Measurements from ENCODE around the gene RHOT2. TPM values are rescaled to one million over a fixed set of nuclear protein-coding genes. Genes with fewer than 3 reads are reported as not detected.
A peak's percentile ranks its signal among the peaks of the same experiment; 100 is the strongest.
"Not testable (repeated sequence)": the region's sequence is repeated elsewhere in the genome, so short reads cannot be mapped to it uniquely, and the experiment has no call there.

The RHOT2 gene
- total and polyA plus RNA-seq, 2 experiments from 2014 or later: 129 to 163 TPM

DNA sequence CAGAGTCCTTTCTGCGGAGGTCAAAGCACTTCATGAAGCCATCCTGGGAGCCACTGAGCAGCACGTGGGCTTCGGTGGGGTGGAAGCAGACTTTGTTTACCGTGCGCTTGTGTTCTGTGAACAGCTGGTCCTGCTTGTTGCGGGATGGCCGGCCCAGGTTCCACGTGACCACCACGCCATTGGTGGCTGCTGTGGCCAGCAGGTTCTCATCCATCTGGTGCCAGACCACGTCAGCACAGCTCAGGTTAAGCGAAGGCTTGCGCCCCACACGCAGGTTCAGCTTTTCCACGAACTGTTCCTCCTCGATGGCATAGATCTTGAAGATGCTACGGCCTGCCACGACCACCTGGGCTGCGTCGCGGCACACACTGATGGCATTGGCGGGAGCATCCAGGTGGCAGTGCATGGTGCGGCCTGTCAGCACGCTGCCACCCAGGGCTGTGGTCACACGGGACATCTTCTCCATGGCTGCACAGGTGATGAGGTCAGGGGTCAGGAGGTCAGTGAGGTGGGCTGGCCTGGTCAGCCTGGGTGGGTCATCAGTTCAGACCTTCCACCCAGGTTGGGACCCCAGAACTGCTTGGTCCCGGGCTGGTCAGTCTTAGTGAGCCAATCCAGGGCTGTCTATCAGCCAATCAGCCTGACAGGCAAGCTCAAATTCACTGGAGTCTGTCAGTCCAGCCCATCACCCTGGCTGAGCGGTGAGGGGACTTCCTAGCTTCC, 21.4 kb downstream of the RHOT2 start:
- peaks cover 10% of the 10 kb centered on the region for H3K36me3 Mint-ChIP-seq (ENCODE audit: low read depth)
- TF ChIP-seq ZNF462 (CRISPR knock-in tag; IDR thresholded peaks at IDR 0.05) (no peak), ETS1 (IDR thresholded peaks at IDR 0.05) (no peak), ZNF114 (CRISPR knock-in tag; IDR thresholded peaks at IDR 0.05) (no peak), STAT1 (IDR thresholded peaks at IDR 0.05; ENCODE audit: unreplicated experiment) (no peak), ZNF331 (CRISPR knock-in tag; IDR thresholded peaks at IDR 0.05; ENCODE audit: low read depth) (no peak), CREB1 (CRISPR knock-in tag; IDR thresholded peaks at IDR 0.05; ENCODE audit: low read depth) (no peak), JUNB (IDR thresholded peaks at IDR 0.05; ENCODE audit: unreplicated experiment) (no peak), EZH2phosphoT487 (IDR thresholded peaks at IDR 0.05; ENCODE audit: unreplicated experiment) (no peak), NANOG (IDR thresholded peaks at IDR 0.05; ENCODE audit: borderline replicate concordance) (no peak), POLR2AphosphoS5 (IDR thresholded peaks at IDR 0.05; ENCODE audit: low read depth) (no peak), EZH2 (IDR thresholded peaks at IDR 0.05; ENCODE audit: low read depth, unreplicated experiment) (no peak)
- TF ChIP-seq, protein P1, sequence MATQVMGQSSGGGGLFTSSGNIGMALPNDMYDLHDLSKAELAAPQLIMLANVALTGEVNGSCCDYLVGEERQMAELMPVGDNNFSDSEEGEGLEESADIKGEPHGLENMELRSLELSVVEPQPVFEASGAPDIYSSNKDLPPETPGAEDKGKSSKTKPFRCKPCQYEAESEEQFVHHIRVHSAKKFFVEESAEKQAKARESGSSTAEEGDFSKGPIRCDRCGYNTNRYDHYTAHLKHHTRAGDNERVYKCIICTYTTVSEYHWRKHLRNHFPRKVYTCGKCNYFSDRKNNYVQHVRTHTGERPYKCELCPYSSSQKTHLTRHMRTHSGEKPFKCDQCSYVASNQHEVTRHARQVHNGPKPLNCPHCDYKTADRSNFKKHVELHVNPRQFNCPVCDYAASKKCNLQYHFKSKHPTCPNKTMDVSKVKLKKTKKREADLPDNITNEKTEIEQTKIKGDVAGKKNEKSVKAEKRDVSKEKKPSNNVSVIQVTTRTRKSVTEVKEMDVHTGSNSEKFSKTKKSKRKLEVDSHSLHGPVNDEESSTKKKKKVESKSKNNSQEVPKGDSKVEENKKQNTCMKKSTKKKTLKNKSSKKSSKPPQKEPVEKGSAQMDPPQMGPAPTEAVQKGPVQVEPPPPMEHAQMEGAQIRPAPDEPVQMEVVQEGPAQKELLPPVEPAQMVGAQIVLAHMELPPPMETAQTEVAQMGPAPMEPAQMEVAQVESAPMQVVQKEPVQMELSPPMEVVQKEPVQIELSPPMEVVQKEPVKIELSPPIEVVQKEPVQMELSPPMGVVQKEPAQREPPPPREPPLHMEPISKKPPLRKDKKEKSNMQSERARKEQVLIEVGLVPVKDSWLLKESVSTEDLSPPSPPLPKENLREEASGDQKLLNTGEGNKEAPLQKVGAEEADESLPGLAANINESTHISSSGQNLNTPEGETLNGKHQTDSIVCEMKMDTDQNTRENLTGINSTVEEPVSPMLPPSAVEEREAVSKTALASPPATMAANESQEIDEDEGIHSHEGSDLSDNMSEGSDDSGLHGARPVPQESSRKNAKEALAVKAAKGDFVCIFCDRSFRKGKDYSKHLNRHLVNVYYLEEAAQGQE (IDR thresholded peaks at IDR 0.05; ENCODE audit: unreplicated experiment): no peak
- ATAC-seq: no peak

GRCh38 chr16:691242-691641, 23.3 kb downstream of the RHOT2 start:
- H3K36me3 ChIP-seq (ENCODE audit: insufficient read depth); H3K79me2 ChIP-seq (replicated peaks; ENCODE audit: insufficient read depth); H3K36me3 Mint-ChIP-seq (ENCODE audit: low read depth); H3F3A ChIP-seq (replicated peaks; ENCODE audit: low read depth); H3K27ac Mint-ChIP-seq; H3K9me3 Mint-ChIP-seq; H4K20me1 ChIP-seq (replicated peaks; ENCODE audit: insufficient read depth); ATAC-seq; H2AFZ ChIP-seq; H3K27ac ChIP-seq (ENCODE audit: low read depth); H3K4me1 Mint-ChIP-seq; H3K9me2 ChIP-seq (ENCODE audit: insufficient read depth); H3K4me1 ChIP-seq (ENCODE audit: insufficient read depth); H3K4me3 ChIP-seq; H3K4me2 ChIP-seq; DNase-seq (ENCODE audit: low spot score): not testable (repeated sequence)
- H3K27me3 Mint-ChIP-seq (ENCODE audit: insufficient read depth, low read depth, poor library complexity): peaks cover 34% of the 10 kb centered on the region
- peaks cover 52% of the 10 kb centered on the region for H3K27me3 ChIP-seq (ENCODE audit: insufficient read depth)
- H3K4me3 Mint-ChIP-seq: peak overlapping the region; percentile 87; the same call in 1 of the 3 replicates

More for the DNA sequence above, 21.4 kb downstream of the RHOT2 start:
- H3K9me3 Mint-ChIP-seq: no peaks in the 10 kb centered on the region; the same call in 1 of the 3 replicates
- no peaks in the 10 kb centered on the region; the same call in 1 of the 3 replicates for H3K4me1 Mint-ChIP-seq
- no peaks in the 10 kb centered on the region; the same call in 1 of the 2 replicates for H3K79me2 ChIP-seq (replicated peaks; ENCODE audit: insufficient read depth)
- H3K27ac Mint-ChIP-seq: peak overlapping the region; percentile 82; the same call in 1 of the 2 replicates
- H3K4me2 ChIP-seq: peak overlapping the region; percentile 99
- H3K9me2 ChIP-seq (ENCODE audit: insufficient read depth): no peaks in the 10 kb centered on the region
- peak overlapping the region; percentile 95 for H3K4me3 ChIP-seq
- no peaks in the 10 kb centered on the region for H3K36me3 ChIP-seq (ENCODE audit: insufficient read depth)
- no peaks in the 10 kb centered on the region for H3K4me1 ChIP-seq (ENCODE audit: insufficient read depth)
- H3F3A ChIP-seq (replicated peaks; ENCODE audit: low read depth): 0 out of 2 replicates have a peak, but pooled peaks cover 3% of the 10 kb centered on the region
- H3K4me3 Mint-ChIP-seq: peak overlapping the region; percentile 87
- no peak for DNase-seq (ENCODE audit: low spot score)
- peaks cover 22% of the 10 kb centered on the region for H3K27me3 Mint-ChIP-seq (ENCODE audit: insufficient read depth, low read depth, poor library complexity)
- no peak overlapping the region for H3K27ac ChIP-seq (ENCODE audit: low read depth)
- no peak overlapping the region for H2AFZ ChIP-seq
- H4K20me1 ChIP-seq (replicated peaks; ENCODE audit: insufficient read depth): no peaks in the 10 kb centered on the region
- peaks cover 37% of the 10 kb centered on the region for H3K27me3 ChIP-seq (ENCODE audit: insufficient read depth)
